ENCODE results near the gene PTGES3L.
"Not testable (repeated sequence)": the region's sequence is repeated elsewhere in the genome, so short reads cannot be mapped to it uniquely, and the experiment has no call there.

DNA sequence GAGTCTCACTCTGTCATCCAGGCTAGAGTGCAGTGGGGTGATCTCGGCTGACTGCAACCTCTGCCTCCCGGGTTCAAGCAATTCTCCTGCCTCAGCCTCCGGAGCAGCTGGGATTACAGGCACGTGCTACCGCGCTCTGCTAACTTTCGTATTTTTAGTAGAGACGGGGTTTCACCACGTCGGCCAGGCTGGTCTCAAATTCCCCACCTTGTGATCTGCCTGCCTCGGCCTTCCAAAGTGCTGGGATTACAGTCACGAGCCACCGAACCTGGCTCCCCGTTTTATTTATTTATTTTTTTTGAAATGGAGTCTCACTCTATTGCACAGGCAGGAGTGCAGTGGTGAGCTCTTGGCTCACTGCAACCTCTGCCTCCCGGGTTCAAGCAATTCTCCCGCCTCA is 4.2 kb downstream of the PTGES3L start:
- TF ChIP-seq, protein P1, sequence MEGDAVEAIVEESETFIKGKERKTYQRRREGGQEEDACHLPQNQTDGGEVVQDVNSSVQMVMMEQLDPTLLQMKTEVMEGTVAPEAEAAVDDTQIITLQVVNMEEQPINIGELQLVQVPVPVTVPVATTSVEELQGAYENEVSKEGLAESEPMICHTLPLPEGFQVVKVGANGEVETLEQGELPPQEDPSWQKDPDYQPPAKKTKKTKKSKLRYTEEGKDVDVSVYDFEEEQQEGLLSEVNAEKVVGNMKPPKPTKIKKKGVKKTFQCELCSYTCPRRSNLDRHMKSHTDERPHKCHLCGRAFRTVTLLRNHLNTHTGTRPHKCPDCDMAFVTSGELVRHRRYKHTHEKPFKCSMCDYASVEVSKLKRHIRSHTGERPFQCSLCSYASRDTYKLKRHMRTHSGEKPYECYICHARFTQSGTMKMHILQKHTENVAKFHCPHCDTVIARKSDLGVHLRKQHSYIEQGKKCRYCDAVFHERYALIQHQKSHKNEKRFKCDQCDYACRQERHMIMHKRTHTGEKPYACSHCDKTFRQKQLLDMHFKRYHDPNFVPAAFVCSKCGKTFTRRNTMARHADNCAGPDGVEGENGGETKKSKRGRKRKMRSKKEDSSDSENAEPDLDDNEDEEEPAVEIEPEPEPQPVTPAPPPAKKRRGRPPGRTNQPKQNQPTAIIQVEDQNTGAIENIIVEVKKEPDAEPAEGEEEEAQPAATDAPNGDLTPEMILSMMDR (optimal IDR thresholded peaks at IDR 0.05 in 1 of 3, IDR thresholded peaks at IDR 0.05 in 1 of 3, conservative IDR thresholded peaks at IDR 0.05 in 1 of 3; ENCODE audit: extremely low read depth in 1 of 3, insufficient read depth in 2 of 3, low read length in 3 of 3), result not testable (repeated sequence)
- TF ChIP-seq EZH2 (IDR thresholded peaks at IDR 0.05; ENCODE audit: low read length), result not testable (repeated sequence)
